ENCODE results near the gene CHST8.
A peak's percentile ranks its signal among the peaks of the same experiment; 100 is the strongest.

The CHST8 gene

DNA sequence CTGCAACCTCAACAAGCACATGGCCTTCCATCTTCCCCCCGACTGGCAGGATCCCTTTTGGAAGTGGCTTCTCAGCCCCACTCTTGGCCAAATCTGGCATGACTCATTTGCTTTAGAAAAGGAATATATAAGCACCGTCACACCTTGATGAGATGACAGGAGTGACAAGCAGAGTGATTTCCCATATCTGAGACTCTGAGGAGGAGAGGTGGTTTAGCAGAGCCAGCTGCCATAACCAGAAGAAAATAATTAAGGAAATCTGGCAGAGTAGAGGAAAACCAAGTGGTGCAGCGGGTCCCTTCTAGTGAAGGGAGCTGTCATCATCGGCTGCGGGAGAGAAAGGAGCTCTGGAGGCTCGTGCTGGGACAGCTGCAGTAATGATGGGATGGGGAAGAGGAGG lies 147.5 kb downstream of the CHST8 start:
- no peak for DNase-seq (ENCODE audit: low read depth)

DNA sequence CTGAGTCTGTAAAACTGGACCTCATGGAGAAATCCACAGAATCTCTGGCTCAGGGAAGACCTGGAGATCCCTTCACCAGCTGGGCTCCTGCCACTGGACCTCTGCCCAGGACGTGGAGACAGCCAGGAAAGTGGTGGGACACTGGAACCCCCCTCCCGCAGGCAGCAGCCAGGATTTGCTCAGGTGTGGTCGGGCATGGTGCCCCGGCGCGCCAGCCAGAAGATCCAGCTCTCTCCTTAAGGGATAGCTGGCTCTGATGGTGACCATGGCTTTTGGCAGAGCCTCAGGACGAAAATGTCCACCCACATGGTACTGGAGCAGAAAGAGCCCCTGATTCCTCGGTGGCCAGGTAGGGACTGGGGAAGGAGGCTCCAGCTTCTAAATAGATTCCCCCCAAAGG lies 148.4 kb downstream of the CHST8 start:
- DNase-seq (ENCODE audit: low read depth) = no peak

DNA sequence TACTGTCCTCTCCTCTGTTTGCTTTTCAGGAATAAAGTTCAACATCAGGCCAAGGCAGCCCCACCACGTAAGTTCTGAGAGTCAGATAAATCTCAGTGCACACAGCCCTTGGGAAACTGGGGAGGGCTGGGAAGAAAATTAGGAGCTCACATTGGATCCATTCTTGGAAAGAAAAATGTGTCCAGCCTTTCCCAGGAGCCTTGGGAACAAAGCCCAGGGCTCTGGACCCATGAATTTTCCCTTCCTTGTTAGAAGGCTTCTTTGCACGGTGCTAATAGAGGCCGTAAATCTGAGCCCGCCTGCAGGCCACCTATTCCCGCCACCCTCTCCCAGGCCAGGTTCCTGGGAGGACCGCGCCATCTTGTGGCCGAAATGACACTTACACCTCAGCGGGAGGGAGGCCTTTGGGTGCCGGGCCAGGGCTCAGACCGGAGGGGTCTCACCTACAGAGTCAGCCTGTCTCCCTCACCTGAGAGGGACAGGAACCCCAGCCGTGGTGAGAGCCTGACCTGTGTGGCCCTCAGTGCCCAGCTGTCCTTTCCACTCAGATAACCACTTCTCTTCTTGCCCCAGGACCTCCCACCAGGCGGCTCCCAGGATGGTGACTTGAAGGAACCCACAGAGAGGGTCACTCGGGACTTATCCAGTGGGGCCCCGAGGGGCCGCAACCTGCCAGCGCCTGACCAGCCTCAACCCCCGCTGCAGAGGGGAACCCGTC lies 149.8 kb downstream of the CHST8 start:
- peak; percentile 43 for DNase-seq (ENCODE audit: low read depth)

DNA sequence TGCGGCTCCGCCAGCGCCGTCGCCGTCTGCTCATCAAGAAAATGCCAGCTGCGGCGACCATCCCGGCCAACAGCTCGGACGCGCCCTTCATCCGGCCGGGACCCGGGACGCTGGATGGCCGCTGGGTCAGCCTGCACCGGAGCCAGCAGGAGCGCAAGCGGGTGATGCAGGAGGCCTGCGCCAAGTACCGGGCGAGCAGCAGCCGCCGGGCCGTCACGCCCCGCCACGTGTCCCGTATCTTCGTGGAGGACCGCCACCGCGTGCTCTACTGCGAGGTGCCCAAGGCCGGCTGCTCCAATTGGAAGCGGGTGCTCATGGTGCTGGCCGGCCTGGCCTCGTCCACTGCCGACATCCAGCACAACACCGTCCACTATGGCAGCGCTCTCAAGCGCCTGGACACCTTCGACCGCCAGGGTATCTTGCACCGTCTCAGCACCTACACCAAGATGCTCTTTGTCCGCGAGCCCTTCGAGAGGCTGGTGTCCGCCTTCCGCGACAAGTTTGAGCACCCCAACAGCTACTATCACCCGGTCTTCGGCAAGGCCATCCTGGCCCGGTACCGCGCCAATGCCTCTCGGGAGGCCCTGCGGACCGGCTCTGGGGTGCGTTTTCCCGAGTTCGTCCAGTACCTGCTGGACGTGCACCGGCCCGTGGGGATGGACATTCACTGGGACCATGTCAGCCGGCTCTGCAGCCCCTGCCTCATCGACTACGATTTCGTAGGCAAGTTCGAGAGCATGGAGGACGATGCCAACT lies 150.5 kb downstream of the CHST8 start:
- DNase-seq (ENCODE audit: low read depth) = no peak

DNA sequence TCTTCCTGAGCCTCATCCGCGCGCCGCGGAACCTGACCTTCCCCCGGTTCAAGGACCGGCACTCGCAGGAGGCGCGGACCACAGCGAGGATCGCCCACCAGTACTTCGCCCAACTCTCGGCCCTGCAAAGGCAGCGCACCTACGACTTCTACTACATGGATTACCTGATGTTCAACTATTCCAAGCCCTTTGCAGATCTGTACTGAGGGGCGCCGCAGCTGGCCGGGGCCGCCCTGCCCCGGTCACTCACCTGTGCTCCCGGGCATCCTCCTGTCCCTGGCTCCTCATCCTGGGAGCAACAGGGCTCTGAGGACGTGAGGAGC lies 151.1 kb downstream of the CHST8 start:
- no peak for DNase-seq (ENCODE audit: low read depth)

DNA sequence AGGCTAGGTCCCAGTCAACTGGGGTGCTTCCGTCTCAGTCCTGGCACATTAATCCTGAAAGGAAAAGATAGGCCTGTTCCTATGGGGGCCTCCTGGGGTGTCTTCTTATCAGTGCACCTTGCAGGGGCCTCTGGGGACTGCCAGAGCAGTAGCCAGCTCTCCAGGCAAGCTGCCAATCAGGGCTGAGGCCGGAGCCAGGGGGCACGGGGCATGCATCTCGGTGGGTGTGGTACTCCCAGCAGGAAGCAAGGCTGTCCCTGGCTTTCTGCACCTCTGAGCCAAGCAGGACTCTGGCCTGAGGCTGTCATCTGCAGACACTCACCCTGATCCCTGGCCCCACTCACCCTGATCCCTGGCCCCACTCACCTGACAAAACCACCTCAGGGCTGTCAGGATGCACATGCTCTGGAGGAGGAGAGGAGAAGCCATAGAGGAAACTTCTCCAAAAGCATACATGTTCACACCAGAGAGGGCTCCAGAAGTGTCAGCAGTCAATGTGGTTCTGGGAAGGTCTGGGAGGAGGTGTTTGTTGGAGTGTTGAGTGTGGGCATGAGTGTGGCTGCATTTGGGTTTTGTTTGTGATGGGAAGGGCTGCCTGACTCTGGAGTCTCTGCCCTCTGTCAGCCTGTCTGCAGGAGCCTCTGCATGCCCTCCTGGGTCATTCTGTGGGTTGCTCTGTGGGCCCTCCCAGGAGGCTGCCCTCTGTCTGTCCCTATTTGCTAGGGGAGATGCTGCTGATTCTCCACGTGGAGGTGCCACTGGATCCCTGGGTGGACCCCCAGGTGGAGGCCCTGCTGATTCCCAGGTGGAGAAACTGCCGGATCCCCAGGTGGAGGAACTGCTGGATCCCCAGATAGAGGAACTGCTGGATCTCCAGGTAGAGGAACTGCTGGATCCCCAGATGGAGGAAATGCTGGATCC lies 152.2 kb downstream of the CHST8 start:
- no peak for DNase-seq (ENCODE audit: low read depth)

DNA sequence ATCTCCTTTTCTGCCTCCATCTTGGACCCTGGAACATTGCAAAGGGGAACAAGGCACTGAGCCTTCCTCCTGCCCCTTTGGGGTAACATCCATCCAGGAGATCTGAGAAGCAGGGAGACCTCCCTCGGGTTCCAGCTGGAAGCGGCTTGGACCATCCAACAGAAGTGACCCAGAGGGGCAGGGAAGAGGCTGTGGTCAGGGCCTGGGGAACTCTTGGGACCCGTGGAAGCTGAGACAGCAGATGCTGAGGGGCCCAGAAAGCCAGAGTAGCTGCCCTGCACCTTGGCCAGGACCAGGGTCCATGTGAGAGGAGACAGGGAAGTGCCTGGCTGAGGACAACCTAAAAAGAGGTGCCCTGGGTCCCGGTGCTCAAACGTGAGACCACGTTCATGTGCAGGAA lies 153.0 kb downstream of the CHST8 start:
- DNase-seq (ENCODE audit: low read depth) = no peak

DNA sequence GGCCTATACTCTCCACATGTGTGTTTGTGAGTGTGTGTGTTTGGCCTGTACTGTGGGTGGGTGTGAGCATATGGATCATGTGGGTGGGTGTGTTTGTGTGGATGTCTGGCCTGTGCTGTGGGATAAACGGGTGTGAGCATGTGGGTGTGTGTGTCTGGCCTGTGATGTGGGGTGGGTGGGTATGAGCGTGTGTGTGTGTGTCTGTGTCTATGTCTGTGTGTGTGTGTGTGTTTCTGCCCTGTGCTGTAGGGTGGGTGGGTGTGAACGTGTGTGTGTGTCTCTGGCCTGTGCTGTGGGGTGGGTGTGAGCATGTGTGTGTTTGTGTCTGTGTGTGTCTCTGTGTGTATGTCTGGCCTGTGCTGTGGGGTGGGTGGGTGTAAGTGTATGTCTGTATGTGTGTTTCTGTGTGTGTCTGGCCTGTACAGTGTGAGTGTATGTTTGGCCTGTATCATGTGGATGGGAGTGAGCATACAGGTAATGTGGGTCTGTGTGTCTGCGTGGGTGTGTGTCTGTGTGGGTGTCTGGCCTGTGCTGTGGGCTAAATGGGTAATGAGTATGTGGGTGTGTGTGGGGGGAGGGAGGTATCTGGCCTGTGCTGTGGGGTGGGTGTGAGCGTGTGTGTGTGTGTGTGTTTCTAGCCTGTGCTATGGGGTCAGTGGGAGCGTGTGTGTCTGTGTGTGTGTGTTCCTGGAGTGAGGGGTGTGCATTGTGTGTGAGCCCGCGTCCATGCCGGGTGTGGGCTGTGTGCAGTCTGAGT lies 154.2 kb downstream of the CHST8 start:
- no peak for DNase-seq (ENCODE audit: low read depth)

DNA sequence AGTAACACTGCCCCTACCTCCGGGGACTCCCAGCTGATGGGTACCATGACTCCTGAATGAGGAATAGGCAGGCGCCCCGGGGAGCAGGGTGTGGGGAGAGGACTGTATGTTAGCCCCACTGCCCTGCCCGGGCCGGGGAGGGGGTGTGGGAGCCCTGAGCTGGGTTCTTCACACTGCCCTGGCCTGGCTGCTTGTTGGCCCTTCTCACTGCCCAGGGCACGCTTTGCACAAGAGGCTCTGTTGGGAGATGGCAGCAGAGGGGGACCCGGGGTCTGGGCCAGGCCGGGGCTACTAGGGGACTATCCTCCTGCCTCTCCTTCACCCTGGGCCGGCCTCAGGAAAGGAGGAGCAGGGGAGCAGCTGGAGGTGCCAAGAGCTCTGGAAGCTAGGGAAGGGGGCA lies 155.6 kb downstream of the CHST8 start:
- DNase-seq (ENCODE audit: low read depth) = no peak

DNA sequence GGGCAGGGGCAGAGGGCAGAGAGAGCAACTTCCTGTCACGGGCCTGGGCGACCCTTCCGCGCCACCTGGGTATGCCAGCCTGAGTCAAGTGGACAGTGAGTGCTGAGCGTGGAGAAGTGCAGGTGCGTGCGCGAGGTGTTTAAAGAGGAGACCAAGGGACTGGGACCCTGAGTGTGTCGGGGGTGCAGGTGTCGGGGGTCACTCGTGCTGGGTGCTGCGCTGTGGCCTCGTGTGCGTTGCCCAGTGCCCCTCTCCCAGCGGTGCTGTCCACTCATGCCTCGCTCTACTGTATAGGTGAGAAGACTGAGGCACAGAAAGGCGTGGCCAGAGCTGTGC lies 156.0 kb downstream of the CHST8 start:
- no peak for DNase-seq (ENCODE audit: low read depth)

DNA sequence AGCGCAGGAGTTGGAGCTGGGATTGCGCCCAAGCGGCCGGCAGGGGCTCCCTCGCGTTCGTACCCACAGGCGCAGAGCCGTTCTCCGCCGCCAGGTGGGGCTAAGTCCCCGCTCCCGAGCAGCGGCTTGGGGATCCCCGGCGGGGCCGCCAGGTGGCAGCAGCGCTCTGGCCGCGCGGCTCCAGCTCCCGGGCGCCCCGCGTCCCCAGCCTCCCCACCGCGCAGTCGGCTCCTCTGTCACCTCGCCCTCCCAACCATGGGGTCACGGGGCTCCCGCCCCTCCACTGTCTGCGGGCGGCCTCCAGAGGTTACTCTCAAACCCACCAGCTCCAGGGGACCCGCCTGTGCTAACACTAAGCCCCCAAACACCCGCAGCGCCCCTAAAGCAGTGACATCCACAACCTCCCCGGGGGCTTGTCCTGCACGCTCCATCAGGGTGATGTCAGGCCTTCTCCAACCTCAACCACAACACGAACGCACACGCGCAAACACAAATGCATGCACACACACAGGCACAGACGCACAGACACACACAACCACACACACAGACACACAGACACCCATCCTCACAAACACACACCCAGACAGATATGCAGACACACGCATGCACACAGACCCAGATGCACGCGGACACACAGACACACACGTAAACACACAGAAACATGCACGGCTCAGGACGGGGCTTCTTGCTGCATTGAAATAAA lies 156.5 kb downstream of the CHST8 start:
- DNase-seq (ENCODE audit: low read depth) = peak; percentile 72

DNA sequence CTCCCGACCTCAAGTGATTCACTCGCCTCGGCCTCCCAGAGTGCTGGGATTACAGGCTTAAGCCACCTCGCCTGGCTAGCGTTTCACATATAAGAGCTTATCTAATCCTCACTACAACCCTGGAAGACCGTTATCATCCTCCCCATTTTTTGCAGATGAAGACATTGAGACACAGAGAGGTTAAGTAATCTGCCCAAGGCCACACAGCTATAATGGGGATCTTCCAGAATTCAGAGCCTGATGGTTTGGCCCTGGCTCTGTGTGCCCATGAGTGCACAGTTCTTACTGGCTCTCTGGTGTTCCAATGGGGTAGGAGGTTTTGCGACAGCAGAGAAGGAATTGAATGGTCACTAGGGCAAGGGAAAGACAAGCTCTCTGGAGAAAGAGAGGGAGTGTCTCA lies 158.1 kb downstream of the CHST8 start:
- DNase-seq (ENCODE audit: low read depth) = no peak

DNA sequence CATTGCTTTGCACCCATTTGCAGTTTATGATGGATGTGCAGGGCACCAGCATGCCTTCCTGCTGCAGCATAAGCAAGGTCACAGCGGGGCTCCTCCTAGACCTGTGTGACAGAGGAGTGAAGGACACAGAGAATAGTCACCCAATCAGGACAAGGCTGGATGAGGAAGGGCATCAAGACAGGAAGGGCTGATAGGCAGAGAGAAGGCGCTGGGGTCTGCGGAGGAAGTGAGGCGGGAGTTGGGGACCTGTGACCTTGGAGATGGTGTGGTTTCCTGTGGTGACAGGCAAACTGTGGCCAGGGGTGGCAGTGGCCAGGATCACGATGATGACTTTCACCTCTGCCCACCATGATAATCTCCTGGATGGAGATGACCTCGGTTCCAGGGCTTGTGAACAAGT lies 158.5 kb downstream of the CHST8 start:
- no peak for DNase-seq (ENCODE audit: low read depth)

DNA sequence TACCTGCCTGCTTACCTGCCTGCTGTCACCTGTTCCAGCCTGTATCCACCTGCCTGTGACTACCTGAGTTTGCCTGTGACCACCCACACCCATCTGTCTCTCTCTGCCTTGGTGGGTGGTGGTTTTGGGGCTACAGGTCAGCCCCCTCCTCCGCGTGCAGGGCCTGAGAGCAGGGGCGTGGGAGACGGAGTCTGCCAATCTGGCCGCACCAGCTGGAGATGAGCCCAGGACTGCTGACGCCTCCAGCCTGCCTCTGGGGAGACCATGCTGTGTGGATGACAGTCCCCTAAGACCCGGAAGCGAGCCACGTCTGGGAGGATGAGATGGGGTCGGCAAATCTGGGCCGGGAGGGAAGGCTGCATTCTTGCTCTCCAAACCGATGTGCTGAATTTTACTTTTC lies 159.0 kb downstream of the CHST8 start:
- no peak for DNase-seq (ENCODE audit: low read depth)

DNA sequence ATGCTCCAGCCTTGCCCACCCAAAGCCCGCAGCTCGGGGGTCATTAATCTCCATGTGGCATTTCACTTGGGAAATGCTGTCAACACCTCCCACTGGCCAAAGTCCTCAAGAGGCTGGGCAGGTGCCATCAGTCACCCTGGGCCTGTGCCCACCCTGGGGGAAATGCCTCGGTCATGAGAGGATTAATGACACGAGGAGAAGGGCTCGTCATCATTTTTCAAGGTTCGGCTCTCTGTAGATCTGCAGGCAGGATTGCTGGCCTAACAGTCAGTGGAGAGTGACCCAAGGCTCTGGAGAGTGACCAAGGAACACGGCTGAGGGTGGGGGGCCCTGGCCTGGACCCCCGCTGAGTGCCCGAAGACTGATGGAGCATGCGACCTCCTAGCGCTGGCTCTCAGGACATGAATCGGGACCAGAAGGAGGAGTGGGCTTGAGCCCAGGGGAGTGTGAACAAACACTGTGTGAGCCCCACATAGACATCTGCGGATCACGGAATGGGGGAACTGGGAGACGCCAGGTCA lies 159.7 kb downstream of the CHST8 start:
- DNase-seq (ENCODE audit: low read depth) = no peak

DNA sequence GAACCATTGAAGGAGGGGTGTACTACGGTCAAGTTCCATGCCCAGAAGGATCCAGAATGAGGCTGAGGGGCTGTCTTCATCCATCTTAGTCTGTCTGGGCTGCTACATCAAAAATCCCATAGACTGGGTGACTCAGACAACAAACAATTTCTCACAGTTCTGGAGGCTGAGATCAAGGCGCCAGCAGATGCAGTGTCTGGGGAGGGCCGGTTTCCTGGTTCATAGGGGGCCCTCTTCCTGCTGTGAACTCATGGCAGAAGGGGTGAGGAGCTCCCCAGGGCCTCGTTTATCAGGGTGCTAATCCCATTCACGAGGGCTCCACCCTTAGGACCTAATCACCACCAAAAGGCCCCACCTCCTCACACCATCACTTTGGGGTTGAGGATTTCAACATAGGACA lies 160.2 kb downstream of the CHST8 start:
- DNase-seq (ENCODE audit: low read depth) = no peak

DNA sequence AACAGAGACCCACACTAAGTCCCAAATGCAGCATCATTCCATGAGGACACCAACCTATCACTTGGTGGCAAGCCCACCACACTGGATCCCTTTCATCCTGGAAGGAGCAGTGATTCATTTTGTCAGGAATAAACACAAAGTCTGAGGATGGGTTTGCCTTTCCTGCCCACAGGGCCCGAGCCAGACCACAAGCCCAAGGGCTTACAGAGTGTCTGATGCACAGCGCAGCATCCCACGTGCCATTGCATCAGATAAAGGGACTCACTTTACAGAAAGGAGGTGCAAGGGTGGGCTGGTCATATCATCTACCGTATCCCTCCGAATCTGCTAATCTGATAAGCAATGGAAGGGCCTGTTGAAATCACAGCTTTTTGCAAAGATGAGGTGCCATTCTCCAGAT lies 162.7 kb downstream of the CHST8 start:
- DNase-seq (ENCODE audit: low read depth) = no peak

DNA sequence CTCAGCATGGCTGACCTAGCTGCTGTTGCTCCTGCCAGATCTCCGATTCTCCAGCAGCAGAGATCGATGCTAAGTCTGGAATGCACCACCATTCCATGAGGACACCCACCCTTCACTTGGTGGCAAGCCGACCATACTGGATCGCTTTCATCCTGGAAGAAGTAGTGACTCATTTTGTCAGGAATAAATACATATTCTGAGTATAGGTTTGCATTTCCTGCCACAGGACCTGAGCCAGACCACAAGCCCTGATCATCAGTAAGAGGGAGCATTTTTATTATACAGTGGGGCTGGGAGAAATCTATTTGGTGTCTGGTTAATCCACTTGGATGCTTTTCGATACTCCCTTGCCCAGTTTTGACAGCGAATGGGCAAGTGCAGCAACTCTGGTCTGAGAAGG lies 164.0 kb downstream of the CHST8 start:
- DNase-seq (ENCODE audit: low read depth) = no peak

DNA sequence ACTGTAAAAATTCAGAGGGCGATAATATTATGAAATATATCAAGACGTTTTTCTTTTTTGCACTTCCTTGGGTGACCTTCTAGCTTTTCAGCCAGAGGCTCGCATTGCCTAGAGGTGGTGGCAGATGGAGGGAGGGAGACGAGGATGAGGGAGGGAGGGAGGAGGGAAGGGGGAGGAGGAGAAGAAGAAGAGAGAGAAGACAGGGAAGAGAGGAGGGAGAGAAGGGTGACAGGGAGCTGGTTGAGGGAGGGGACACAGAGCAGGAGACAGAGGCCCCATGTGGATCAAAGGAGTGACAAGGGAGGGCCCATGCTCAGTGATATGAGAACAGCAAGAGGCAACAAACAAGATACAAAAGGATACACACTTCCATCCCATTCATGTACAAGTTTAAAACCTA lies 166.9 kb downstream of the CHST8 start:
- no peak for DNase-seq (ENCODE audit: low read depth)

DNA sequence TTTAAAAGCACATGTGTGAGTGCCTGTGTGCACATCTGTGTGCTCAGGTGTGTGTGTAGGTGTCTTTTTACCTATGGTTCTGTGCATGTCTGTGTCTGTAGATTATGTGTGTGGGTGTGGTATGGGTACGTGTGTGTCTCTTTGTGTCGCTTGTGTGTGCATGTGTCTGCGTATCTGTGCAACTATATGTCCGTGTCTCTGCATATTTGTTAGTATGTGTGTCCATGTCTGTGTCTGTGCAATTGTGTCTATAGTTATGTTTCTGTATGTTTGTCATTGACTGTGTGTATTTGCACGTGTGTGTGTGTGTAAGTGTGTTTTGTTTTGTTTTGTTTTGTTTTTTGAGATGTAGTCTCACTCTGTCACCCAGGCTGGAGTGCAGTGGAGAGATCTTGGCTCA lies 167.6 kb downstream of the CHST8 start:
- DNase-seq (ENCODE audit: low read depth) = no peak

DNA sequence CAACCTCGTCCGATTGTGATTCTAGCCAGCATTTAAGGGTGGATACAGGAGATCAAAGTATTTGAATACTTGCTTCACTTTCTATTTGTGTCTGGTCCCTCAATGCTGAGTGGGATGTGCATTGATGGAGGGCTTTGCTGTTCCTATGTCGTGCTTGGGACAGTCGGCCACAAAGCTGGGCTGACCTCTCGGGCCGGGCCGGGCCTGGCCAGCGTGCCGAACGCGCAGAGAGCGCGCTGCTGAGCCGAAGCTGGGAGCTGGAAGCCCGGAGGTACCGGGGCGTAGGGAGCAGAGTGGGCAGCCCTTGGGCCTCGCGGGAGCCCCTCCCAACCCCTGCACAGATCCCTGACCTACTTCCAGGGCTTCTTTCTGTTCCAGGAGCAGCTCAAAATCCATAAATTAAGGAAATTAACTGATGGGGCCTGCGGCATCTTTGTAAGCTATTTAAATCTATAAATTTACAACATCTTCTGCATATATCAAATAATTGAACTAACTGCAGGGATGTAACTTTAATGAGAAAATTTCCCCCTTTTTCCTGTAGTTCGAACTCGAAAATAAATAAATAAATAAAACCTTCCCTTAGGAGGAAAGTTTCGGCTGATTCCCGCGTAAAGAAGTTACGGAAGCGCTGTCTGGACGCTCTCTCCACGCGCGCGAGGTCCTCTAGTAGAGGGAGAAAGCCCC lies 173.1 kb downstream of the CHST8 start:
- DNase-seq (ENCODE audit: low read depth) = no peak

Data from activated T-helper 1 cell treated with Interleukin-2 at 50 U/mL for 16 hours (primary cell).